ENCODE data around the gene EHMT1. TPM values are rescaled to one million over a fixed set of nuclear protein-coding genes. Genes with fewer than 3 reads are reported as not detected.
"Not testable (repeated sequence)": the region's sequence is repeated elsewhere in the genome, so short reads cannot be mapped to it uniquely, and the experiment has no call there.

Gene EHMT1
- total RNA-seq, 1 donor = 56.6 TPM

DNA sequence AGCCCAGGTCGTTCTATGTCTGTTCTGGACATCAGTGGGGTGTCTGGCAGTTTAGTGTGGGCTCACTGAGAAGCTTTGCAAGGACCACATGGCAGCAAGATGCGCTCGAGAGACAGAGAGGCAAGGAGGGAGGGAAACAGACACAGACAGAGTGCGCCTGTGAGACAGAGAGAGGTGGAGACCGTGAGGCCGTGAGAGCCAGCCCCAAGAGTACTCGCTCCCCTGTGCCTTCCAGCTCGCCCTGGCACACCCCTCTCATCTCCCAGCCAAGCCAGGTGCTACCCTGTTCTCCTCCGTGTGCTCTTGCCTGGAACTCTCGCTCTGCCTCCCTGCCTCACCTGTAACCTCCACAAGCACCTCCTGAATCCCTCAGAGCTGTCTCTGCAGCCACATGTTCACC is 106.8 kb downstream of the EHMT1 start:
- Histone ChIP-seq H3K4me3 (ENCODE audit: low read length) (no peak overlapping the region), H3K27me3 (ENCODE audit: insufficient read depth, low read length) (no peaks in the 10 kb centered on the region), H3K4me1 (ENCODE audit: insufficient read depth, low read length) (peaks cover 22% of the 10 kb centered on the region), H3K9me3 (ENCODE audit: low read depth, low read length) (no peaks in the 10 kb centered on the region)

DNA sequence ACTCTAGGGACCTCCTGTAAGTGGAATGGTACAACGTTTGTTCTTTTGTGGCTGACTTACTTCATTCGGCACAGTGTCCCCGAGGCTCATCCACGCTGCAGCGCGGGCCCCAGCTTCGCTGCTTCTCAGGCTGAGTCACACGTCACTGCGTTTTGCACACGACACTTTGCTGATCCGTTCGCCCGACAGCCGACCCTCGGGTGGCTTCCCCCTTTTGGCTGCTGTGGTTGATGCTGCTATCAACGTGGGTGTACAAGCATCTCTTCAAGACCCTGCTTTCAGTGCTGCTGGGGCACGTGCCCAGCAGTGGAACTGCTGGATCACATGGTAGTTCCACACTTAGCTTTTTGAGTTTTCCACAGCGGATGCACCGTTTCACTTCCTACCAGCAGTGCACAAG is 107.5 kb downstream of the EHMT1 start:
- not testable (repeated sequence) for H3K27me3 ChIP-seq (ENCODE audit: insufficient read depth, low read length); H3K4me3 ChIP-seq (ENCODE audit: low read length); H3K9me3 ChIP-seq (ENCODE audit: low read depth, low read length)
- peaks cover 22% of the 10 kb centered on the region for H3K4me1 ChIP-seq (ENCODE audit: insufficient read depth, low read length)

GRCh38 chr9:137726764-137727163 is 108.0 kb downstream of the EHMT1 start:
- H3K4me1 ChIP-seq (ENCODE audit: insufficient read depth, low read length) = peaks cover 22% of the 10 kb centered on the region
- no peaks in the 10 kb centered on the region for H3K27me3 ChIP-seq (ENCODE audit: insufficient read depth, low read length)
- H3K9me3 ChIP-seq (ENCODE audit: low read depth, low read length) = no peaks in the 10 kb centered on the region
- H3K4me3 ChIP-seq (ENCODE audit: low read length) = no peak overlapping the region

DNA sequence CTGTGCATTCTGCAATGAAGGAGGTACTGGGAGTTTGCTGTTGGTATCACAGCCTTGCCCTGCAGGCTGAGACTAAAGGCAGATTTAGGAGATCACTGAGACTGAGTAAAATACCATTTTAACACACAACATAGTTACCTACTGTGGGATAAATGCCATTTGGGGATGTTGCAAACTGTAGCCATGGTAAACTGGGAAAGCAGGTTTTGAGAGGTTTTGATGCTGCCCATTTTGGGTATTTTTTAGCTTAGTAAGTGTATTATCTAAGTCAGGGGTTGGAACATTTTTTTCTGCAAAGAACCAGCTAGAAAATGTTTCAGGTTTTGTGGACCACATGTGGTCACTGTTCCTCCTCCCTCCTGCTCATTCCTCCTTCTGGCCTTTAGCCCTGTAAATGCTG is 108.9 kb downstream of the EHMT1 start:
- H3K4me1 ChIP-seq (ENCODE audit: insufficient read depth, low read length) = peaks cover 16% of the 10 kb centered on the region
- H3K4me3 ChIP-seq (ENCODE audit: low read length) = no peak overlapping the region
- H3K27me3 ChIP-seq (ENCODE audit: insufficient read depth, low read length) = no peaks in the 10 kb centered on the region
- H3K9me3 ChIP-seq (ENCODE audit: low read depth, low read length) = no peaks in the 10 kb centered on the region

DNA sequence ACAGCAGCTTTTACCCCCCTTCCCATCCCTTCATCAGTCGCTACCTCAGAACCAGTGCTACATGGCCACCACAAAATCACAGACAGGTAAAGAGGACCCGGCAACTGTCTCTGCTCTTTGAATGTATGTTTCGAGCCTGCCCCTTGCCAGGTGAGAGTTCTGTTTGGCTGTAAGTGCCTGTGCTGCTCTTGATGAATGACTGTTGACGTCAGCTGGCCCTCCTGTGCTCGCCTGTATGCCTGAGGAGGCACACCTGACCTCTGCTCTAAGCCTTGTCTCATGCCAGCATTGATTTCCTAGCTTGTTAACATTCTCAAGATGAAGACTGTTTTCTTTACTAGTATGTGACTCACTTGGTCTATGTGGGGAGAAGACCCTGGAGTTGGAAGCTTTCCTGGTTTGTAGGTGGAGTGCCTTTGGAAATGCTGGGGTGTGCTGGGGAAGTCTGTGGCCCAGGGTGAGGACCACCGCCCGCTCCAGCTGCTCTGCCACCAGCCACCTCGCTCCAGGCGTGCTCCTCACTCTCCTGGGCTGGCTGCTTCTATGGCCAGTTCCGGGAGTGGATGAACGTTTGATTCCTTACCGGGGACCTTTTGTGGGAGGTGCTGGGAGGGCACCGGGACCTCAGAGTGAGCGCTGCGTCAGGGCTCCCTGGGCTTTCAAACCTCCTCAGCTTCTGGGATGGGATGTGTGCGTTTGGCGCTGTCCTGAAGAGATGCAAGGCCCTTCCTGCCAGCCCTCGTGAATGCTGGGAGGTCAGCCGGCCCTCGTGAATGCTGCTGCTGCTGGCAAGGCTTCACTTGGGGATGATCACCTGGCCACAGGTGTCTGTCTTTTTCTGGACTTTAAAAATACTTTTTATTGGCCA is 109.9 kb downstream of the EHMT1 start:
- Histone ChIP-seq H3K27me3 (ENCODE audit: insufficient read depth, low read length) (no peaks in the 10 kb centered on the region), H3K9me3 (ENCODE audit: low read depth, low read length) (peaks cover 2% of the 10 kb centered on the region), H3K4me3 (ENCODE audit: low read length) (no peak overlapping the region), H3K4me1 (ENCODE audit: insufficient read depth, low read length) (peaks cover 13% of the 10 kb centered on the region)

DNA sequence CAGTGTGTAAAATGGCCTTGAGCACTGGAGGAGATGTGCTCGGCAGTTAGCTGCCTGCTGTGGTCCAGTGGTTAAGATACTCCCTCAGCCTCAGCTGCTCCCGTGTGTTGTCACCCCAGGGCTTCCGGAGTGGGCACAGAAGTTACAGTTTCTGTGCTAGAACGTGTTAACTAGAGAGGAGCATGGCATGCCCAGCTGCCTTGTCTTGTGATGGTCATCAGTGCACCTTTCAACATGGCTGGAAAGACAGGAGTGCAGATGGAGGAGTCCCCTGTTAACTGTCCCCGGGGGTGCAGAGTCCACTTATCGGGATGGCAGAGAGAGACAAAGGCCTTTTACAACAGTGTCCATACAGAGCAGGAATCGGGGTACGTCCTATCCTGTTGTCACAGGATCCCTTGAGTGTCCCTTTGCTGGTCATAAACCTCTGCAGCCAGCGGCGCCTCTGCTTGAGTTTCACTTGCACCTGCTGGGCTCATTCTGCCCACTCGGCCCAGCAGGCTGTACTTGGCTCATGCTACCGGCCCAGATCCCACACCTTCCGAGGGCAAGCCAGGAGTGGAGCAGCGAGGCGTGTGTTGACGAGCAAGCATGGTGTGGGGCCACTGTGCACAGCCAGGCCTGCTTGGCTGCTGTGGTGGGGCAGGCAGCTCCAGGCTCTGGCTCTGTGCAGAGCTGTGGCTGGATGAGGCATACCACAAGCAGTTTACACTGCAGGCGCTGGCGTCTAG is 112.6 kb downstream of the EHMT1 start:
- Histone ChIP-seq H3K4me3 (ENCODE audit: low read length) (no peak overlapping the region), H3K27me3 (ENCODE audit: insufficient read depth, low read length) (no peaks in the 10 kb centered on the region), H3K4me1 (ENCODE audit: insufficient read depth, low read length) (peaks cover 3% of the 10 kb centered on the region), H3K9me3 (ENCODE audit: low read depth, low read length) (peaks cover 15% of the 10 kb centered on the region)

GRCh38 chr9:137731947-137732813 is 113.4 kb downstream of the EHMT1 start:
- H3K9me3 ChIP-seq (ENCODE audit: low read depth, low read length) = peaks cover 15% of the 10 kb centered on the region
- no peak overlapping the region for H3K4me3 ChIP-seq (ENCODE audit: low read length)

GRCh38 chr9:137733429-137733828 is 114.6 kb downstream of the EHMT1 start:
- Histone ChIP-seq H3K4me3 (ENCODE audit: low read length) (no peak overlapping the region), H3K27me3 (ENCODE audit: insufficient read depth, low read length) (no peaks in the 10 kb centered on the region), H3K4me1 (ENCODE audit: insufficient read depth, low read length) (no peaks in the 10 kb centered on the region), H3K9me3 (ENCODE audit: low read depth, low read length) (peaks cover 15% of the 10 kb centered on the region)

More at GRCh38 chr9:137731947-137732813, 113.4 kb downstream of the EHMT1 start:
- Histone ChIP-seq H3K4me1 (ENCODE audit: insufficient read depth, low read length) (peaks cover 3% of the 10 kb centered on the region), H3K27me3 (ENCODE audit: insufficient read depth, low read length) (no peaks in the 10 kb centered on the region)

DNA sequence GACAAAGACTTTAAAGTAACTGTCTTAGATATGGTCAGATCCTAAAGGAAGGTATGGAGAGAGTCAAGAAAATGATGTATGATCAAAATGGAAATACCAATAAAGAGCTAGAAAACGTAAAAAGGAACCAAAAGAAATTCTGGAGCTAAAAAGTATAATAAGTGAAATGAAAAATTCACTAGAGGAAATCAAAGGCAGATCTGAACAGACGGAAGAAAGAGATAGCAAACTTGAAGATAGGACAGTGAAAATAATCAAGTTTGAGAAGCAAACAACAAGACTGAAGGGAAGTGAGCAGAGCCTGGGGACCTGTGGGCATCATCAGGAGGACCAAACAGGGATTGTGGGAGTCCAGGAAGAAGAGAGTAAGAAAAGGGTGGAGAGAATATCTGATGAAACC is 115.4 kb downstream of the EHMT1 start:
- Histone ChIP-seq H3K4me1 (ENCODE audit: insufficient read depth, low read length) (no peaks in the 10 kb centered on the region), H3K27me3 (ENCODE audit: insufficient read depth, low read length) (no peaks in the 10 kb centered on the region), H3K4me3 (ENCODE audit: low read length) (no peak overlapping the region), H3K9me3 (ENCODE audit: low read depth, low read length) (peaks cover 15% of the 10 kb centered on the region)

GRCh38 chr9:137738182-137738696 is 119.4 kb downstream of the EHMT1 start:
- H3K4me1 ChIP-seq (ENCODE audit: insufficient read depth, low read length); H3K4me3 ChIP-seq (ENCODE audit: low read length); H3K27me3 ChIP-seq (ENCODE audit: insufficient read depth, low read length): not testable (repeated sequence)
- peaks cover 15% of the 10 kb centered on the region for H3K9me3 ChIP-seq (ENCODE audit: low read depth, low read length)

DNA sequence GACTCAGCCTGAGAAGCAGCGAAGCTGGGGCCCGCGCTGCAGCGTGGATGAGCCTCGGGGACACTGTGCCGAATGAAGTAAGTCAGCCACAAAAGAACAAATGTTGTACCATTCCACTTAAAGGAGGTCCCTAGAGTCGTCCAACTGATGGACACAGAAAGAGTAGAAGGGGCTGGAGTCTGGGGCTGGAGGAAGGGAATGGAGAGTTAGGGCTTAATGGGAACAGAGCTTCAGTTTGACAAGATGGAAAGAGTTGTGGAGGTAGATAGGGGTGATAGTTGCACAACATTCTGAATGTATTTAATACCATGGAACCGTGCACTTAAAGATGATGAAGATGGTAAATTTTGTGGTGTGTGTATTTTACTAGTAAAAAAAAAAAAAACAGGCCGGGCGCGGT is 119.9 kb downstream of the EHMT1 start:
- Histone ChIP-seq H3K4me1 (ENCODE audit: insufficient read depth, low read length) (no peaks in the 10 kb centered on the region), H3K9me3 (ENCODE audit: low read depth, low read length) (peaks cover 13% of the 10 kb centered on the region), H3K27me3 (ENCODE audit: insufficient read depth, low read length) (no peaks in the 10 kb centered on the region), H3K4me3 (ENCODE audit: low read length) (no peak overlapping the region)

- H3K27me3 ChIP-seq (ENCODE audit: insufficient read depth, low read length) = no peaks in the 10 kb centered on the region
- no peak overlapping the region for H3K4me3 ChIP-seq (ENCODE audit: low read length)
- peaks cover 4% of the 10 kb centered on the region for H3K9me3 ChIP-seq (ENCODE audit: low read depth, low read length)
- H3K4me1 ChIP-seq (ENCODE audit: insufficient read depth, low read length) = peaks cover 4% of the 10 kb centered on the region
Observed at GRCh38 chr9:137739371-137740309, 120.8 kb downstream of the EHMT1 start.

- H3K9me3 ChIP-seq (ENCODE audit: low read depth, low read length) = no peaks in the 10 kb centered on the region
- H3K4me1 ChIP-seq (ENCODE audit: insufficient read depth, low read length) = peaks cover 9% of the 10 kb centered on the region
- no peaks in the 10 kb centered on the region for H3K27me3 ChIP-seq (ENCODE audit: insufficient read depth, low read length)
- H3K4me3 ChIP-seq (ENCODE audit: low read length) = no peak overlapping the region
Observed at GRCh38 chr9:137740312-137740711, 121.5 kb downstream of the EHMT1 start.

- Histone ChIP-seq H3K27me3 (ENCODE audit: insufficient read depth, low read length) (no peaks in the 10 kb centered on the region), H3K9me3 (ENCODE audit: low read depth, low read length) (no peaks in the 10 kb centered on the region), H3K4me1 (ENCODE audit: insufficient read depth, low read length) (peaks cover 19% of the 10 kb centered on the region), H3K4me3 (ENCODE audit: low read length) (no peak overlapping the region)
Observed at GRCh38 chr9:137741330-137741729, 122.5 kb downstream of the EHMT1 start.

Measured in mononuclear cell (primary cell).